ENCODE data around the gene TMC7.
"Not testable (repeated sequence)": the region's sequence is repeated elsewhere in the genome, so short reads cannot be mapped to it uniquely, and the experiment has no call there.

The TMC7 gene

GRCh38 chr16:18983565-18984434, at the start of gene TMC7:
TSS of gene TMC7 (plus strand) at chr16:18983934. CDS start at chr16:18984064, 130 bp downstream.
- no peak for DNase-seq (ENCODE audit: low read depth, low spot score)

- no peak for DNase-seq (ENCODE audit: low read depth, low spot score)
These were observed 46.9 kb upstream of the TMC7 start for GRCh38 chr16:18936727-18937340.

GRCh38 chr16:18937390-18937789, 46.3 kb upstream of the TMC7 start:
- DNase-seq (ENCODE audit: low read depth, low spot score), result no peak

- no peak for DNase-seq (ENCODE audit: low read depth, low spot score)
These were observed 44.7 kb upstream of the TMC7 start for GRCh38 chr16:18938986-18939385.

GRCh38 chr16:18941471-18941870, 42.3 kb upstream of the TMC7 start:
- DNase-seq (ENCODE audit: low read depth, low spot score), result no peak

- DNase-seq (ENCODE audit: low read depth, low spot score), result no peak
These were observed 41.7 kb upstream of the TMC7 start for GRCh38 chr16:18942061-18942460.

- DNase-seq (ENCODE audit: low read depth, low spot score), result no peak
These were observed 40.3 kb upstream of the TMC7 start for GRCh38 chr16:18943414-18943813.

- DNase-seq (ENCODE audit: low read depth, low spot score), result no peak
These were observed 38.5 kb upstream of the TMC7 start for GRCh38 chr16:18945233-18945632.

GRCh38 chr16:18948372-18949020, 35.2 kb upstream of the TMC7 start:
- no peak for DNase-seq (ENCODE audit: low read depth, low spot score)

GRCh38 chr16:18950469-18951185, 33.1 kb upstream of the TMC7 start:
- no peak for DNase-seq (ENCODE audit: low read depth, low spot score)

GRCh38 chr16:18953547-18953946, 30.2 kb upstream of the TMC7 start:
- DNase-seq (ENCODE audit: low read depth, low spot score), result no peak

- DNase-seq (ENCODE audit: low read depth, low spot score), result not testable (repeated sequence)
These were observed 27.7 kb upstream of the TMC7 start for GRCh38 chr16:18955874-18956580.

- not testable (repeated sequence) for DNase-seq (ENCODE audit: low read depth, low spot score)
These were observed 27.0 kb upstream of the TMC7 start for GRCh38 chr16:18956658-18957241.

GRCh38 chr16:18958621-18959029, 25.1 kb upstream of the TMC7 start:
- no peak for DNase-seq (ENCODE audit: low read depth, low spot score)

- DNase-seq (ENCODE audit: low read depth, low spot score), result no peak
These were observed 24.7 kb upstream of the TMC7 start for GRCh38 chr16:18959031-18959505.

GRCh38 chr16:18965555-18965954, 18.2 kb upstream of the TMC7 start:
- no peak for DNase-seq (ENCODE audit: low read depth, low spot score)

- no peak for DNase-seq (ENCODE audit: low read depth, low spot score)
These were observed 16.9 kb upstream of the TMC7 start for GRCh38 chr16:18966791-18967190.

GRCh38 chr16:18969050-18969854, 14.5 kb upstream of the TMC7 start:
- DNase-seq (ENCODE audit: low read depth, low spot score), result no peak

GRCh38 chr16:18969855-18970240, 13.9 kb upstream of the TMC7 start:
- DNase-seq (ENCODE audit: low read depth, low spot score), result no peak

- no peak for DNase-seq (ENCODE audit: low read depth, low spot score)
These were observed 8.6 kb upstream of the TMC7 start for GRCh38 chr16:18975109-18975508.
